Type B pancreatic cell (in vitro differentiated cells): Measurements from ENCODE around the gene RXFP3. TPM values are rescaled to one million over a fixed set of nuclear protein-coding genes. Genes with fewer than 3 reads are reported as not detected.

Source experiments
- DNase-seq: peaks from one replicate; pipeline ENCODE4 v3.0.0; 2021; ENCODE audit warnings: mixed read lengths; ENCODE audit not compliant: unreplicated experiment; ENCODE audit errors: extremely low spot score
- H3K27ac Mint-ChIP-seq: 2 replicates; pipeline ENCODE4 v1.8.0; 2021; ENCODE audit warnings: mild to moderate bottlenecking, mixed read lengths
- H3K27me3 Mint-ChIP-seq: 2 replicates; pipeline ENCODE4 v1.8.0; 2021; ENCODE audit warnings: mixed read lengths
- H3K36me3 Mint-ChIP-seq: 2 replicates; pipeline ENCODE4 v1.8.0; 2021; ENCODE audit warnings: mixed read lengths
- H3K4me1 Mint-ChIP-seq: one replicate; pipeline ENCODE4 v1.8.0; 2021; ENCODE audit warnings: mixed read lengths; ENCODE audit not compliant: unreplicated experiment
- H3K4me3 Mint-ChIP-seq: 2 replicates; pipeline ENCODE4 v1.8.0; 2021; ENCODE audit warnings: mild to moderate bottlenecking, mixed read lengths
- H3K9me3 Mint-ChIP-seq: 2 replicates; pipeline ENCODE4 v1.8.0; 2021; ENCODE audit warnings: mixed read lengths
- total RNA-seq: library from RNA; stranded (reverse); gene quantifications from 2 replicates; pipeline ENCODE4 v1.2.1, GENCODE V29; 2021; ENCODE audit warnings: low replicate concordance
- TF ChIP-seq, protein P1 (sequence below): fragments of 200-600 bp; sonication (generic); conservative IDR thresholded peaks from 2 replicates; pipeline ENCODE4 v1.5.0; 2021; ENCODE audit warnings: antibody characterized with exemption, mild to moderate bottlenecking

Gene RXFP3
- total RNA-seq, 1 donor from 2014 or later = 0.31 TPM

GRCh38 chr5:33929925-33930690, 6.1 kb upstream of the RXFP3 start:
- no peaks in the 10 kb centered on the region for H3K36me3 Mint-ChIP-seq
- peaks cover 4% of the 10 kb centered on the region for H3K9me3 Mint-ChIP-seq
- TF ChIP-seq, protein P1, sequence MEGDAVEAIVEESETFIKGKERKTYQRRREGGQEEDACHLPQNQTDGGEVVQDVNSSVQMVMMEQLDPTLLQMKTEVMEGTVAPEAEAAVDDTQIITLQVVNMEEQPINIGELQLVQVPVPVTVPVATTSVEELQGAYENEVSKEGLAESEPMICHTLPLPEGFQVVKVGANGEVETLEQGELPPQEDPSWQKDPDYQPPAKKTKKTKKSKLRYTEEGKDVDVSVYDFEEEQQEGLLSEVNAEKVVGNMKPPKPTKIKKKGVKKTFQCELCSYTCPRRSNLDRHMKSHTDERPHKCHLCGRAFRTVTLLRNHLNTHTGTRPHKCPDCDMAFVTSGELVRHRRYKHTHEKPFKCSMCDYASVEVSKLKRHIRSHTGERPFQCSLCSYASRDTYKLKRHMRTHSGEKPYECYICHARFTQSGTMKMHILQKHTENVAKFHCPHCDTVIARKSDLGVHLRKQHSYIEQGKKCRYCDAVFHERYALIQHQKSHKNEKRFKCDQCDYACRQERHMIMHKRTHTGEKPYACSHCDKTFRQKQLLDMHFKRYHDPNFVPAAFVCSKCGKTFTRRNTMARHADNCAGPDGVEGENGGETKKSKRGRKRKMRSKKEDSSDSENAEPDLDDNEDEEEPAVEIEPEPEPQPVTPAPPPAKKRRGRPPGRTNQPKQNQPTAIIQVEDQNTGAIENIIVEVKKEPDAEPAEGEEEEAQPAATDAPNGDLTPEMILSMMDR = no peak
- DNase-seq = no peak
- H3K27ac Mint-ChIP-seq = no peak overlapping the region
- H3K4me3 Mint-ChIP-seq = no peak overlapping the region
- peaks cover 3% of the 10 kb centered on the region for H3K27me3 Mint-ChIP-seq
- peaks cover 18% of the 10 kb centered on the region for H3K4me1 Mint-ChIP-seq

DNA sequence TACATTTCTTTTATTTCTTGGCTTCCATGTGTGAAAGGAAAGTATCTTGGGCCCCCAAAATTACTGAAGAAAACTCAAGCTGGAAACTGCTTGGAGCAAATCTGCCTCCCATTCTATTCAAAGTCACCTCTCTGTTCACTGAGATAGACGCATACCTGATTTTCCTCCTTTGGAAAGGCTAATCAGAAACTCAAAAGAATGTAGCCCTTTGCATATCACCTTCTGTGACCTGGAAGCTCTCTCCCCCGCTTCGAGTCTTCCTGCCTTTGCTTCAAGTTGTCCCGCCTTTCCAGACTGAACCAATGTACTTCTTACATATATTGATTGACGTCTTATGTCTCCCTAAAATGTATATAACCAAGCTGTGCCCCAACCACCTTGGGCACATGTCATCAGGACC, 5.0 kb upstream of the RXFP3 start:
- peaks cover 4% of the 10 kb centered on the region for H3K9me3 Mint-ChIP-seq
- H3K36me3 Mint-ChIP-seq = no peaks in the 10 kb centered on the region
- TF ChIP-seq, protein P1 = no peak
- peaks cover 20% of the 10 kb centered on the region for H3K4me1 Mint-ChIP-seq
- no peak overlapping the region for H3K27ac Mint-ChIP-seq
- H3K27me3 Mint-ChIP-seq = peaks cover 12% of the 10 kb centered on the region
- no peak for DNase-seq
- no peak overlapping the region for H3K4me3 Mint-ChIP-seq

DNA sequence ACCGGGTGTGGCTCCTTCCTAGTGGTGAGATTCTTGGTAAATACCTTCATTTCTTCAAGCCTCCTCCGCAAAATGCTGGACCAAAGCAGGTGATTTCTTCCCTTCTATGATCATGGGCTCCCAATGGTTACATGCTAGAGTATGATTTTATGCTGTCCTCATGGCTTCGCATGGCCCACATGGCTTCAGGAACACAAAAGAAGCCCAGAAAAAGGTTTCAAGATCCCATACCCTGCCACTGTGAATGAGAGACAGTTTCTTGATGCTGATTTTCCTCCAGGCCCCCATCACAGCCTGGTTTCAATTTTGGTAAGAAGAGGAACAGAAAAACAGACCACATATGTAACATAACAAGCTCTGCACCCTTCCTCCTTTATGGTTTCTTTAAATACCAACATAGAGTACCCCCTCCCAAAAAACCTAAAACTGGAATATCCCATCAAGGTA, 2.4 kb upstream of the RXFP3 start:
- peaks cover 22% of the 10 kb centered on the region for H3K27me3 Mint-ChIP-seq
- peaks cover 7% of the 10 kb centered on the region for H3K4me1 Mint-ChIP-seq
- H3K9me3 Mint-ChIP-seq = no peaks in the 10 kb centered on the region
- H3K27ac Mint-ChIP-seq = no peak overlapping the region
- DNase-seq = no peak
- no peak overlapping the region for H3K4me3 Mint-ChIP-seq
- H3K36me3 Mint-ChIP-seq = no peaks in the 10 kb centered on the region
- TF ChIP-seq, protein P1 = no peak

DNA sequence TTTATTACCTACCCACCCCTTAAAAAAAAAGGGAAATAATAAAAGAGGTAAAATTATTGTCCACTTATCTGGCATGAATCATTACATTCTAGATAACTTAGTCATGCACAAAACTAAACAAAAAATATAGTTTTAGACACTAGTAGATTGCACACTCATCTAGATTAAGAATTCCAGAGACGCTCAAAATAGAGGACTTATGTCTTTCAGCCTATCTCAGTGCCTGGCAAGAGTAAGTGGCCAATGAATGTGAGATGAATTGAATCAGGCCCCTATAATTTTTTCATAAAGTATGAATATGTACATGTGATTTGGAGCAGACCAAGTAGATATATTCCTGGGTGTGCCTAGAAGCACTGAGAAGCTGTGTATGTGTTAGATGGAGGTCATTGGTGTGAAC, 2.0 kb upstream of the RXFP3 start:
- no peak for DNase-seq
- peaks cover 22% of the 10 kb centered on the region for H3K27me3 Mint-ChIP-seq
- H3K36me3 Mint-ChIP-seq = no peaks in the 10 kb centered on the region
- H3K4me1 Mint-ChIP-seq = peaks cover 5% of the 10 kb centered on the region
- TF ChIP-seq, protein P1 = no peak
- no peak overlapping the region for H3K4me3 Mint-ChIP-seq
- no peak overlapping the region for H3K27ac Mint-ChIP-seq
- no peaks in the 10 kb centered on the region for H3K9me3 Mint-ChIP-seq

GRCh38 chr5:33936004-33936380, 194 bp upstream of the RXFP3 start:
- Mint-ChIP-seq H3K36me3 (no peaks in the 10 kb centered on the region), H3K27ac (no peak overlapping the region), H3K27me3 (peaks cover 29% of the 10 kb centered on the region)

More at GRCh38 chr5:33936004-33936380, 194 bp upstream of the RXFP3 start:
- Mint-ChIP-seq H3K4me1 (peaks cover 5% of the 10 kb centered on the region), H3K9me3 (no peaks in the 10 kb centered on the region), H3K4me3 (peak overlapping the region; percentile 86)
- TF ChIP-seq, protein P1 = peak; percentile 65
- DNase-seq = peak; percentile 90
